ENCODE measurements around the gene DOCK2.
"Not testable (repeated sequence)": the region's sequence is repeated elsewhere in the genome, so short reads cannot be mapped to it uniquely, and the experiment has no call there.

The DOCK2 gene

DNA sequence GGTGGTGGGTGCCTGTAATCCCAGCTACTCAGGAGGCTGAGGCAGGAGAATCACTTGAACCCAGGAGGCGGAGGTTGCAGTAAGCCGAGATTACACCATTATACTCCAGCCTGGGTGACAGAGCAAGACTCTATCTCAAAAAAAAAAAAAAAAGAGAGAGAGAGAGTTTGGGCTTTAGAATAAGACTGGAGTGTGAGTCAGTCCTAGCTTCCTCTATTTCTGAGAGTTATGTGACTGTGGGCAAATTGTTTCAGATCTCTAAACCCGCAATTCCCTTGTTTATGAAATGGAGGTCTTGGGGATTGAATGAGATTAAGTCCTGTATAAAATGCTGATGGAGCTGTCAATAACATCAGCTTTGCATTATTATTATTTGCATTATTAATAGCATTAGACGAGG lies 316.1 kb downstream of the DOCK2 start:
- not testable (repeated sequence) for ATAC-seq

DNA sequence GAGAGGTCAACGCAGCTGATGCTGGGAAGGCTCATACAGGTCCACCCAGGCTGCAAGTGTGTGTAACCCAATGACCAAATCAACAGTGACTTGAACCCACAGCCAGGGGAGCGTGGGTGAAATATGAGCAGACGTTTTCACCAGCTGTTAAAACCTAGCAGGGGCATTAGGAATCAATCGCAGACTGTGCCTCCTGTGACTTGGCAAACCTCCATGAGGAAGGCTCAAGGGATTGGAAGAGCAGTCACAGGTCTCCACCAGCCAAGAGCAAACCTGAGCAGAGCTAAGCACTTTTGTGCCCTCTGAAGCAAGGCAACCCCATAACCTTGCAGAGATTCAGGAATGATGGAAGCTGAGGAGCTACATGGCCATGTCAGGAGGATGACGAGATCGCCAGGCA lies 317.7 kb downstream of the DOCK2 start:
- ATAC-seq = no peak

DNA sequence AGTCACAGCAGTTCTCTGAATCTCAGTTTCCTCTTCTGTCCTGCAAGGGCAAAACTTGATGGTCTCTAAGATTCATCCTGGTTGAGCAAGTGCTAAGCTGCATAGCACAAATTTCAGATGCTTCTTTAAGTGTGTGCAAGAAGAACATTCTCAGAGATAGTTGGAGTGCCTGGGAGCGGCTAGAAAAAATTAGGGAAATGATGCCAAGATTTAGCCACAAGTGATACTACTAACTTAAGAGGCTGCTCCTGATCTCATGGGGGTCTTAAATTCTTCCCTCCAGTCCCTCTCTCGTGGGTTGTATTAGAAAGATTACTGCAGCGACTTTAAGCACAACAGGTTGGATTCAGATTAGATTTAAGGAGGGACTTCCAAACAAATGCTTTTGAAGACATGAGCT lies 319.1 kb downstream of the DOCK2 start:
- no peak for ATAC-seq

- no peak for ATAC-seq
Observed at GRCh38 chr5:169956756-169957155, 319.7 kb downstream of the DOCK2 start.

DNA sequence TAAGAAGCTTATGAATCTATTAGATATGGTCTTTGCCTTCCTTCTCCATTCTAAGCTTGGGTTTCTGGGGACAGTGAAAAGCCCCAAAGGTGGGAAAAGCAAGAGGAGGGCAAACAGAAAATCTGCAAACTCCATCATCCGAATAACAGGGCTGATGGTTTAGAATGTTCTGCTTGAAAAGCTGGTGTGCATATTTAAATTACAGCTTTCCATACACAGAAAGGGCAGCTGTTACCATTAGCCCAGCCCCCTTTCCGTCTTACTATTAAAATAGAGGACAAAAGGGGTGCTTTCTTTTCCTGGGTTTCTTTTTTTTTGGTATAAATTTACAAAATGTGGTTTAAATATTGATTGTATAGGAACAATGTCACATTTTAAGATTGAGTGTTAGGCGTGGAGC lies 321.2 kb downstream of the DOCK2 start:
- ATAC-seq = no peak

- no peak for ATAC-seq
Observed at GRCh38 chr5:169960659-169961058, 323.6 kb downstream of the DOCK2 start.

DNA sequence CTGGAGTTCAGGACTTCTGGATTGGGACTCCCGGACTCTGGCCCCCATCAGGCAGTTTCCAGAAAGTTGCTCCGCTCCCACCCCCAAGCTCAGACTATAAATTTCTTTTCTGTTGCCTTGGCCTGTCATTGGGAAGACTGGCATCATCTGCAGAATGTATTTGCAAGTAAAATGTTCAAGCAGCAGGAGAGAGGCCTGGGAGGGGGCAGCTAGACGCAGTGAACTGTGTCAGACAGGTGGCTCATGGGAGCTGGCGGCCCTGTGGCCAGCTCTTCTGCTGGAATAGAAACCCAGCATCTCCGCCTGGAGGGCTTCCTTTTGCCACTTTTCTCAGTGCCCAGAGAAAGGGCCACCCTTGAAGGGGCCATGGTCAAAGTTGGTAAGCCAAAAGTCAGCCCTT lies 327.2 kb downstream of the DOCK2 start:
- ATAC-seq = no peak

DNA sequence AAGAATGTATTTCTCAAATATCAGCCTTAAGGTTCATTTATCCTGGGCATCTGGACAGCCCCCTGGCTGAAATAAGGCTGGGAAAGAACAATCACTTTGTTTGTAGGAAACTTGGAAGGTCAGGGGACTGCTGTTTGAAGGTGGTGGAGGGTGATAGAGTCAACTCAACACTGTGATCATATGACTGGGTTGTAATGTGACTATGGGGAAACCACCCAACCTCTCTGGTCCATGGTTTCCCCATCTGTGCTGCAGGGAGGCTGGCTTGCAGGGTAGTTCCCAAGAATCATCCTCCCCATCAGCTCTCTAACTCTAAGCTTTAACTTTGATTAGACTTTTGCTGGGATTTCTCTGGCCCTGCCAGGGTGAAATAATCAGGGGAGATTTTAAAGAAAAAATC lies 333.3 kb downstream of the DOCK2 start:
- peak in 1 of 2 donors; percentile 41 for ATAC-seq

DNA sequence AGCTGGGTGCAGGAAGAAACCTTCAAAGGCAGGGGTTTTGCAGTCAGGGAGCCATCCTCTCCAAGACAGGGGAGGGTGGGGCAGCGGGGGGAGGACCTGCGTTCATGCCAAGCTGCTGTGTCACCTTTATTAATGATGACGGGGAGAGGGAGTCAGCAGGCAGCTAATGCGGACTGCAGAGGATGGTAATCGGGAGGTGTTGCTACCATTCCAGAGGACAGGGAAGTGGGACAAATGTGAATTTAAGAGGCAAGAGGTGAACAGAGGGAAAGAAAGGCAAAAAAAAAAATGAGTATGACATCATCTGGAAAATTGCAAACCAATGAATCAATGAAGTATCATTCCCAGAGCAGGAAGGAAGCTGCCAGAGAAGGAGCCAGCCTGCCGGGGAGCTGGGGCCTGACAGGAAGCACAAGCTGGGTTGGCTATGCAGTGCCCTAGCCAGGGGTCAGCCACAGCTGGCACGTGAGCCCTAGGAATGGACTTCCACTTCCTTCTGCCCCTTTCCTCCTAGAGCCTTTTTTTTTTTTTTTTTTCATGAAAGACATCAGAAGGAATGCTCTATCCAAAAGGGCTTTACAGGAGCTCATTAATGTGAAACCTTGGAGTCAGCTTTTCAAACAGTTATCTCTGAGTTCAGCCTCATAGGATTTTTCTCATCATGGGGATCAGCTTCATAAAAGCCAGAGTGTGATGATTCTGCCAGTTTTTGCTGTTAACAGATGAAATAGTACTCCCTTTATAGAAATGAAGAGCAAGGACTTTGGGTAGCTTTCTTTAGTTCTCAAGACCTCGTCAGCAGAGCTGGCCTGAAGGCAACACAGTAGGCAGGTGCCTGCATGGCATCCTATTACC lies 334.1 kb downstream of the DOCK2 start:
- no peak for ATAC-seq

DNA sequence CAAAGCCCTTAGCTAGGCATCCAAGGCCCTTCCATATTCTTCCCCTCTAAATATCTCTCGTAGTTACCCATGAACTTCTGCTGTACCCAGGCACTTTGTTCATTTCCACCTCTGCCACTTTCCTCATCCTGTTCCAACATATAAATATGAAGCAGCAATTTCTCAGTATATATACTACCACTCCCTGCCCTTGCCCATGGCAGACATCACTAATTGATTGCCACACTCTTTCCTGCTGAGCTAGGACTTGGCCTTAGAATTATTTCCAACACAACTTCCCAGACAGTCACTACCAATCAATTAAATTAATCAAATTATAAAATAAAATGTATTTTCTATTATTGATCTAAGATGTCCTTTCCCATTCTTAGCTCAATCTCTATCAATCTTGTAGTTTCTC lies 334.7 kb downstream of the DOCK2 start:
- ATAC-seq = no peak

GRCh38 chr5:169973056-169973455 lies 336.0 kb downstream of the DOCK2 start:
- no peak for ATAC-seq

- ATAC-seq = no peak
Observed at GRCh38 chr5:169974121-169974770, 337.2 kb downstream of the DOCK2 start.

DNA sequence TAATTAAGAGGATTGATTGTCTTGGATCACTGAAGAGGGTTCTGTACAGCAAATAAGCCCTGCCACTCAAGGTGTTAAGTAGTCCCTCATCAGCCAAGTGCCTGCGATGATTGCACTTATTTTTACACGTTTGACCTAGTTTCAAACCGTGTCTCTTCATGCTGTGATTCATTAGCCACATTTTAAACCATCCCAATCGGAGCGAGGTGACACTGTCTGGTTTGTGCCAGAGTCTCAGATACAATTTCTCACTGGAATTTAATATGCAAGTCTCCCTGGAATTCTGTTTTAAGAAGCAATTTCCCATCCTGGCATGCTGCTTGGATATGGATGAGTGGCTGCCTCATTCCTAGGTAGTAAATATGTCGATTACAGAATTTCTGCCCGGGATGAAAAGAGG lies 341.6 kb downstream of the DOCK2 start:
- no peak for ATAC-seq

- no peak for ATAC-seq
Observed at GRCh38 chr5:169979871-169980270, 342.8 kb downstream of the DOCK2 start.

GRCh38 chr5:169980418-169981053 lies 343.5 kb downstream of the DOCK2 start, which contains the start of gene INSYN2B:
TSS of gene INSYN2B (minus strand) at chr5:169980495. CDS start at chr5:169883898, 96,597 bp downstream.
- ATAC-seq = no peak

GRCh38 chr5:169988206-169988605 lies 351.1 kb downstream of the DOCK2 start:
- no peak for ATAC-seq

- ATAC-seq = no peak
Observed at GRCh38 chr5:169988947-169989346, 351.9 kb downstream of the DOCK2 start.

- no peak for ATAC-seq
Observed at GRCh38 chr5:169989365-169989764, 352.3 kb downstream of the DOCK2 start.

GRCh38 chr5:169991115-169991869 lies 354.2 kb downstream of the DOCK2 start:
- no peak for ATAC-seq

DNA sequence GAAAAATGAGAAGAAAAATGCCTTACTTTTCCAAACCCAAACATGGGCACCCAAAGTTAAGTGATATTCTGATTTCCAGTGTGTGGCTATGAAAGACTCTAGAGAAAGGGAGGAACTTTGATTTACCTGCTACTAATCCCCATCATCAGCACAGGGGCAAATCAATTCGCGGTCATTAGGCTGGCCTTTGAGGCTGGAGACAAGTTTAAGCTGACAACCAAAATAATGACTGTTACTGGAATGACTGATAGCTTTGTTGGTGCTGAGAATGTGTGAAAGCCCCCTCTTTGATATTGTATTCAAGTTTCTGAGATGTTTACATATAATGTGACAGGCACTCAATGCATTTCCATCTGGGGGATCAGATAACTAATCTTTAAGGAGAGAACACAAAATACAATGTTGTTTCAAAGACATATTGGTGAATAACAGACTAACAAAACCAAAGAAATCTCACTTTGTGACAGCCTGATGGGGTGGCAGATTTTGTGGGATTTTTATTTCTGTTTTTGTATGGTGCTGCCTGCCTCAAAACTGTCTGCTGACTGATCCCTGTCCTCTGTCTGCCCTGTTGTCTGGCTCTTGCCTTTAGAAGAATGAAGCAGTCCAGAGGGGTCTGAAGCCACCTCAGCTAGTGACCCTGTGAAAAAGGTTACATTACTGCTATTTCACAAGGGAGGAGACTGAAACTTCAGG lies 355.9 kb downstream of the DOCK2 start:
- ATAC-seq = no peak

DNA sequence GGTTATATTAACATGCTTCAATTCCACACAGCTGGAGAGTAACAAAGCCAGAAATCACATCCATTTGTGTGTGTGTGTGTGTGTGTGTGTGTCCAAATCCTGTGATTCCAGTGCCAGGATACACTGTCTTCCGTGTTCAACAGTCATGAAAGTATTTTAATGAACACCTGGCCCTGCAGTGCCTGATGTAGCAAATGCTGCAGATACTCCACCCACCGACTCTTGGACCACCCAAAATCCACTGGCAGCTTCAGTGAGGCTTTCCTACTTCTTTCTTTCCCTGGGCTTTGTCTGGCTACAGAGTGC lies 356.4 kb downstream of the DOCK2 start:
- no peak for ATAC-seq

DNA sequence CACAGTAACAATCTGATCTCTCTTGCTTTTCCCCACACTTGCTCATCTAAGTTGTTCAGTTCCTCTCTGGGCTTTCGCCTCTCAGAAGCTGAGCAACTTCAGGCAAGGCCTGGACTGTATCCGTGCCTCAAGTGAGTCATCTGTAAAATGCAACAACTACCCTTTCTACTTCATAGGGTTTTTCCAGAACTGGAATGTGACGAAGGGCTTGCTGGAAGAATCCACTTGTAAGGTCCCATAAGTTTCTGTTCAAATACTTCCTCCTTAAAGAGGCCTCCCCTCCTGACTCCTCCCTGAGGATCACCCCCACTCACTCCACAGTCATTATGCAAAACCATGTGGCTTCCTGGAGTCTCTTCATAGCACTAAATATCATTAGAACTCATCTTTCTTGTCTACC lies 360.7 kb downstream of the DOCK2 start:
- no peak for ATAC-seq

GRCh38 chr5:169999621-170000020 lies 362.5 kb downstream of the DOCK2 start:
- ATAC-seq = no peak

Measured in activated CD4-positive, CD25-positive, alpha-beta regulatory T cell treated with anti-CD3 and anti-CD28 coated beads, Interleukin-2, amount 50 U/mL, for 24 hours (primary cell).